ENCODE results near the gene NLRC4.
"Not testable (repeated sequence)": the region's sequence is repeated elsewhere in the genome, so short reads cannot be mapped to it uniquely, and the experiment has no call there.

NLRC4 gene

DNA sequence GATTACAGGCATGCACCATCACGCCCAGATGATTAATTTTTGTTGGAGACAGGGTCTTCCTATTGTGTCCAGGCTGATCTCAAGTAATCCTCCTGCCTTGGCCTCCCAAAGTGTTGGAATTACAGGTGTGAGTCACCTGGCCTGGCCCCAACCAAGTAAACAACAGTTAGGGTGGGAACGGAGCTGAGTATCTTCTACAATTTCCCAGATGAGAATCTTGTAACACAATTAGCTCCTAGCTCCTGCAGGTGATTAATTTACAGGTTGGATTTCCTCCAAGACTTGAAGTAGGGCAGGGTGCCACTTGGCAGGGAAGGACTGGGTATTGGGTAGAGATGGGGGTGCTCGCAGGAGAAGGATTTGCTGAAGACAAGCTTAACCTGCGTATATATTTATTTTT lies 17.8 kb downstream of the NLRC4 start:
- FAIRE-seq = no peak

GRCh38 chr2:32242331-32242730 lies 22.4 kb downstream of the NLRC4 start:
- FAIRE-seq = no peak

- no peak for FAIRE-seq
Measured at GRCh38 chr2:32237996-32238395, 26.7 kb downstream of the NLRC4 start.

- FAIRE-seq = no peak
Measured at GRCh38 chr2:32237488-32237887, 27.2 kb downstream of the NLRC4 start.

DNA sequence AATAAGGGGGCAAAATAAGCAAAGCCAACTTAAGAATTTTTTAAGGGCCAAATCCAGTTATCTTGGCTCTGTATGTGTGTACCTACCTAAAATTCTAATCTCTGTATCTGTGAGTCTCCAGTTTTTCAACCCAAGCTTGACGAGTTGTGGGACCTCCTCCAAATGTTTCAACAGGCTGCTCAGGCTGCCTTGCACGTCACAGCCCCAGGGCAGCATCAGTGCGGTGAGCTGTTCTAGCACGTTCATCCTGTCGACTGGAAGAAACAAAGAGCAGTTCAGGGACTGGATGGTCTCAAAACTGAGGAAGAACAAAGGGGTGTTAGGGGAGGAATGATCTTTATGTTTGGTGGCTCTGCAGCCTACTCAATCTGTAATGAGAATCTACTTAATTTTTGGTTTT lies 29.4 kb downstream of the NLRC4 start:
- FAIRE-seq = no peak

- no peak for FAIRE-seq
Measured at GRCh38 chr2:32231959-32232358, 32.7 kb downstream of the NLRC4 start.

DNA sequence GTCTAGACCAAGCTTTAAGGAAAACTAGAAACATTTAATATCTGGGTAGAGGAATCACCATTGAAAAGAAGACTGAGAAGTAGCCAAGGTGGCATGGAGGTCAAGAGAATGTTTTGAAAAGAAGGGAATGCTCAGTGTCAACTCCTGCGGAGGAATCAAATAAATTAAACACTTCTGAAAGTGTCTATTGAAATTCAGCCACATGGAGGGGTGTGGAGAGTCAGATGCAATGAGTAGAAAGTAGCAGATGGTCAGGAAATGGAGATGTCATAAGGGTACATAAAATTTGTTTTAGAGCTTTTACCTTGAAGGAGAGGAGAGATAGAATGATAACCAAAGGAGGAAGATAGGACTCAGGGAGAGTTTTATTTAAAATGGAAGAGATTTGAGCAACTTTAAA lies 35.1 kb downstream of the NLRC4 start:
- no peak for FAIRE-seq

DNA sequence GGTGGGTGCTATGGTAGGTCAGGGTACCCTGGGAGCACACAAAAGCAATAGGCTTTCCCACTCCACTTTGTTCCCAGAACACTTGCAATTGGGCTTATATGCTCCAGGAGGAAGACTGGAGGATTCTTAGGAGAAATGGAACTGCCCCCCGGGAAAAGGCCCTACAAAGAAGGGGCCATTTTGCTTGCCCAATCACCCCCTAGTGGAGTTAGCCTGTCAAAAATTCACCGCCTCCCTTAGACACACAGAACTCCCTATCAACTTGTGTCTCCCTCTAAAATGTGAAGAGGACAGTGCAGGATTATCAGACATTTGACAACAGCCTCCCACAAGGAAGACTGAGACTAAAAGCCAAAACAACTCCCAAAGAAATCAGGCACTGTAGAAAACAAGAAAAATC lies 36.5 kb downstream of the NLRC4 start:
- no peak for FAIRE-seq

GRCh38 chr2:32227492-32227891 lies 37.2 kb downstream of the NLRC4 start:
- no peak for FAIRE-seq

GRCh38 chr2:32222966-32223365 lies 41.7 kb downstream of the NLRC4 start:
- FAIRE-seq = no peak

DNA sequence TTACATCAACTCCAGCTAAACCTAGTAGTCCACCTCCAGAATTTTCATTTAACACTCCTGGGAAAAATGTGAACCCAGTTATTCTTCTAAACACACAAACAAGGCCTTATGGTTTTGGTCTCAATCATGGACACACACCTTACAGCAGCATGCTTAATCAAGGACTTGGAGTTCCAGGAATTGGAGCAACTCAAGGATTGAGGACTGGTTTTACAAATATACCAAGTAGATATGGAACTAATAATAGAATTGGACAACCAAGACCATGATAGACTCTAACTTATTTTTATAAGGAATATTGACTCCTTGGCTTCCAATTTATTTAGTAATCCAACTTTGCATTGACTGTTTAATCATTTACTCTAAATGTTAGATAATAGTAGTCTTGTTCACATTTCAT lies 44.2 kb downstream of the NLRC4 start:
- no peak for FAIRE-seq

GRCh38 chr2:32212295-32212694 lies 52.4 kb downstream of the NLRC4 start:
- FAIRE-seq = no peak

DNA sequence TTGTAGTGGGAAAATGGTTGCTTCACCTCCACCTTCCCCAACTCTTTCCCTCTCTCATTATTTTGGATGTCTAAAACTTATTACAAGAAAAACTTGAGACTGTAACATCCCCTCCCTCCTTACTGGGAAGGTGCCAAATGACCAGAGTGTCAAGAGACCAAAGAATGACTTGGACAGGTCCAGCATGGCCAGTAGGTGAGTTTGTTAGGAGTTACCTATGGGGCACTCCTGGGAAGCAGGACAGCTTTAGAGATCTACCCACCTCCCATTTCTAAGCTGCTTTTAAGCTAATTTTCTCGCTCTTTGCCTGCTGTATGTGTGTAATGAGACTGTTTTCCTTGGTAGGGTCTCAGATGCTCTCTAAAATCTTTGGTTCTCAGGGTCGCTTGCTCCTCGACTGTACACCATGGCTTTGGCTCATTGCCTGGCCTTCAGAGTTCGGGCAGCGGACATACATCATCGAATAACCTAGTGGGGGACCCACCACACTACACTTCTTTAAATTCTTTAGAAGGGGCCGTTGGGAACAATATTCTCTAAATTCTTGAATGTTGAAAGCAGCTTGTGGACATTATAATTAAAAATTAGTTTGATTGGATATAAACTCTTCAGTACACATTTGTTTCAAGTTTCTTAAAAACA lies 53.8 kb downstream of the NLRC4 start:
- no peak for FAIRE-seq

DNA sequence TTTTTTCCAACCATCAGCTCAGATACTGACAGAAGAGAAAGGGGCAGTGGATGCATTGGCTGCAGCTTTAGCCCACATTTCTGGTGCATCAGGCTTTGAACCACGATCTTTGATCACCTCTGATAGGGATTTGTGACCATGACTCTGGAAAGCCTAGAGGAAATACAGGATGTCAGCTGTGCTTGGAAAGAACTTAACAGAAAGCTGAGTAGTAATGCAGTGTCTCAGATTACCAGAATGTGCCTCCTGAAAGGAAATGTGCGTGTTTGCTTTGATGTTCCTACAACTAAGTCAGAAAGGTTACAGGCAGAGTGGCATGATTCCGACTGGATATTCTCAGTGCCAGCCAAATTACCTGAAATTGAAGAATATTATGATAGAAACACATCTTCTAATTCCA lies 61.3 kb downstream of the NLRC4 start:
- not testable (repeated sequence) for FAIRE-seq

GRCh38 chr2:32200814-32201213 lies 63.9 kb downstream of the NLRC4 start:
- FAIRE-seq = no peak

- no peak for FAIRE-seq
Measured at GRCh38 chr2:32192418-32192817, 72.3 kb downstream of the NLRC4 start.

GRCh38 chr2:32189011-32189410 lies 75.7 kb downstream of the NLRC4 start:
- no peak for FAIRE-seq

- no peak for FAIRE-seq
Measured at GRCh38 chr2:32182667-32183066, 82.0 kb downstream of the NLRC4 start.

Measured in islet of Langerhans (tissue), 1 donor.